DOHH2 (cell line): ENCODE data around the gene PDE7B.

Source experiments
- H3F3A ChIP-seq: fragments of 200-600 bp; sonication (generic), shearing (Covaris generic); 2 replicates; pipeline ENCODE4 v1.6.0; 2016; ENCODE audit warnings: antibody characterized with exemption, mild to moderate bottlenecking; ENCODE audit not compliant: control insufficient read depth, insufficient read depth
- H3K27ac ChIP-seq: fragments of 200-600 bp; sonication (generic); 2 replicates; pipeline ENCODE4 v1.5.1; 2014; ENCODE audit warnings: low read depth, mild to moderate bottlenecking, low read length, moderate library complexity
- H3K27me3 ChIP-seq: fragments of 200-600 bp; sonication (generic); 2 replicates; pipeline ENCODE4 v1.6.1; 2014; ENCODE audit warnings: mild to moderate bottlenecking, low read length, mixed read lengths; ENCODE audit not compliant: control insufficient read depth
- H3K36me3 ChIP-seq: fragments of 200-600 bp; sonication (generic); 2 replicates; pipeline ENCODE4 v1.6.1; 2014; ENCODE audit warnings: mild to moderate bottlenecking, low read length, moderate library complexity, mixed read lengths; ENCODE audit not compliant: control insufficient read depth
- H3K4me1 ChIP-seq: fragments of 200-600 bp; sonication (generic); 2 replicates; pipeline ENCODE4 v1.6.1; 2014; ENCODE audit warnings: mild to moderate bottlenecking, low read length, mixed read lengths; ENCODE audit not compliant: control insufficient read depth
- H3K4me2 ChIP-seq: fragments of 200-600 bp; sonication (generic); 2 replicates; pipeline ENCODE4 v1.6.0; 2014; ENCODE audit warnings: mild to moderate bottlenecking, low read length, moderate library complexity
- H3K4me3 ChIP-seq: fragments of 200-600 bp; sonication (generic); 2 replicates; pipeline ENCODE4 v1.5.1; 2014; ENCODE audit warnings: mild to moderate bottlenecking, low read length, mixed read lengths
- H3K79me2 ChIP-seq: fragments of 200-600 bp; sonication (generic); 2 replicates; pipeline ENCODE4 v1.6.1; 2014; ENCODE audit warnings: mild to moderate bottlenecking, low read length, mixed read lengths; ENCODE audit not compliant: control insufficient read depth
- H3K9me2 ChIP-seq: fragments of 200-600 bp; sonication (generic); replicated peaks from 2 replicates; pipeline ENCODE4 v1.6.1; 2014; ENCODE audit warnings: mild to moderate bottlenecking, low read length, mixed read lengths; ENCODE audit not compliant: control insufficient read depth
- H3K9me3 ChIP-seq: fragments of 200-600 bp; sonication (generic); 2 replicates; pipeline ENCODE4 v1.6.1; 2014; ENCODE audit warnings: antibody characterized with exemption, low read length, mixed read lengths; ENCODE audit not compliant: control insufficient read depth, insufficient read depth
- H4K20me1 ChIP-seq: fragments of 200-600 bp; sonication (generic); 2 replicates; pipeline ENCODE4 v1.6.0; 2014; ENCODE audit warnings: low read depth, mild to moderate bottlenecking, antibody characterized with exemption, low read length, moderate library complexity; ENCODE audit not compliant: control insufficient read depth, insufficient read depth
- CTCF ChIP-seq: fragments of 200-600 bp; sonication (generic); IDR thresholded peaks from one replicate; pipeline ENCODE4 v1.5.1; 2014; ENCODE audit warnings: antibody characterized with exemption, mild to moderate bottlenecking, low read depth, low read length; ENCODE audit not compliant: poor library complexity, severe bottlenecking
- EZH2phosphoT487 ChIP-seq: fragments of 200-600 bp; sonication (generic); IDR thresholded peaks from 2 replicates; pipeline ENCODE4 v1.6.1; 2017; ENCODE audit warnings: borderline replicate concordance, mild to moderate bottlenecking, antibody characterized with exemption, low read length, moderate library complexity, mixed read lengths

PDE7B gene

GRCh38 chr6:136108361-136108945 lies 257.0 kb downstream of the PDE7B start:
- Histone ChIP-seq H3K79me2 (no peaks in the 10 kb centered on the region), H3K4me2 (no peak overlapping the region), H3K9me2 (no peaks in the 10 kb centered on the region), H3K9me3 (no peaks in the 10 kb centered on the region), H3K36me3 (no peaks in the 10 kb centered on the region), H3K4me1 (no peaks in the 10 kb centered on the region), H3K4me3 (no peak overlapping the region), H3K27me3 (no peaks in the 10 kb centered on the region), H3F3A (no peaks in the 10 kb centered on the region), H4K20me1 (no peaks in the 10 kb centered on the region), H3K27ac (no peak overlapping the region)
- TF ChIP-seq CTCF, result no peak
- no peak for TF ChIP-seq EZH2phosphoT487

DNA sequence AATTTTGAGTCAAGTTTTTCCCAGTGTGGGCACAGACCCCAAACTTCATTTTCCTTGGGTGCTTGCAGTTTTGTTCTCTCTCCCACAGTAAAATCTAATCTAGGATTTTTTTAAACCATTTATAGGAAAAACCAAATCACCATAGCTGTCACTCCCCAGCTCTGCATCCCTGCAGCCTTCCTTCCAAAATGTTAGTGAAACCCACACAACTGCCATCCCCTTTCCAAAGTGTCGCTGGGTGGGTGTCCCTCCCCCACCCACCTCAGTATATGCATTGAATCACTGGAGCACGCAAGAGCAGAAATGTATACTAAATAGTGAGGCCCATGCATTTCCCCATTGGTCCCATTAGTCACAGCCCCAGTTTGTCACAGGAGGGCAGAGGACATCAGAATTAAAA lies 260.3 kb downstream of the PDE7B start:
- no peaks in the 10 kb centered on the region for H3K9me3 ChIP-seq

GRCh38 chr6:136112262-136112661 lies 260.8 kb downstream of the PDE7B start:
- no peaks in the 10 kb centered on the region for H3K9me2 ChIP-seq
- TF ChIP-seq EZH2phosphoT487 (no peak), CTCF (no peak)
- H3K9me3 ChIP-seq, result no peaks in the 10 kb centered on the region
- no peaks in the 10 kb centered on the region for H3F3A ChIP-seq
- H3K4me3 ChIP-seq, result no peak overlapping the region
- no peaks in the 10 kb centered on the region for H3K4me1 ChIP-seq
- no peaks in the 10 kb centered on the region for H3K36me3 ChIP-seq
- H3K27ac ChIP-seq, result no peak overlapping the region
- H4K20me1 ChIP-seq, result no peaks in the 10 kb centered on the region
- H3K79me2 ChIP-seq, result no peaks in the 10 kb centered on the region
- H3K4me2 ChIP-seq, result no peak overlapping the region
- H3K27me3 ChIP-seq, result no peaks in the 10 kb centered on the region

More for the DNA sequence above, 260.3 kb downstream of the PDE7B start:
- H3K36me3 ChIP-seq, result no peaks in the 10 kb centered on the region
- TF ChIP-seq CTCF (no peak), EZH2phosphoT487 (no peak)
- no peaks in the 10 kb centered on the region for H3K79me2 ChIP-seq
- no peaks in the 10 kb centered on the region for H4K20me1 ChIP-seq
- H3K27ac ChIP-seq, result no peak overlapping the region
- H3K4me1 ChIP-seq, result no peaks in the 10 kb centered on the region
- no peaks in the 10 kb centered on the region for H3F3A ChIP-seq
- no peaks in the 10 kb centered on the region for H3K9me2 ChIP-seq
- no peak overlapping the region for H3K4me3 ChIP-seq
- no peak overlapping the region for H3K4me2 ChIP-seq
- no peaks in the 10 kb centered on the region for H3K27me3 ChIP-seq
